Pancreas (tissue), 10 donors: ENCODE data around the gene PALM. TPM values are rescaled to one million over a fixed set of nuclear protein-coding genes. Genes with fewer than 3 reads are reported as not detected.

Experiments used
- ATAC-seq, 4 donors: fragments of 200-7000 bp; cut with Tn5 transposase; one replicate each; pipeline versions ENCODE4 v1.8.0 to v1.9.1; 2020; ENCODE audit warnings: mild to moderate bottlenecking in 4 of 4, moderate library complexity in 4 of 4
- DNase-seq, 6 donors: peaks; one replicate each; pipeline ENCODE4 v3.0.0-alpha.2; 2020
- FAIRE-seq: peaks from 2 replicates; lab custom pipeline; 2012; peaks lifted over from hg19 to GRCh38; lab: Jason Lieb, UNC
- H3K27ac ChIP-seq, 4 donors: fragments of 200-600 bp; sonication (generic); 1 replicate in 3 of 4; 2 replicates in 1 of 4; pipeline versions ENCODE4 v1.5.0 to v1.8.0; 2020
- H3K27me3 ChIP-seq, 4 donors: fragments of 200-600 bp; one replicate each; pipeline ENCODE4 v1.8.0; 2021
- H3K36me3 ChIP-seq, 3 donors: fragments of 200-600 bp; sonication (generic) in 1 of 3; one replicate each; pipeline versions ENCODE4 v1.5.0 to v1.8.0; 2020 to 2021
- H3K4me1 ChIP-seq, 3 donors: fragments of 200-600 bp; one replicate each; pipeline ENCODE4 v1.8.0; 2021
- H3K4me3 ChIP-seq, 4 donors: fragments of 200-600 bp; sonication (generic) in 2 of 4; one replicate each; pipeline versions ENCODE4 v1.5.0 to v1.8.0; 2020 to 2021
- H3K9me3 ChIP-seq, 4 donors: fragments of 200-600 bp; one replicate each; pipeline ENCODE4 v1.8.0; 2021
- CTCF ChIP-seq, 4 donors: fragments of 200-600 bp; sonication (generic) in 3 of 4; IDR thresholded peaks; one replicate each; pipeline versions ENCODE4 v1.5.0 to v1.8.0; 2021; ENCODE audit warnings: antibody characterized with exemption in 4 of 4
- WGBS, 2 donors: extraction: QIAGEN DNeasy Blood & Tissue Kit; methylation state at CpG; one replicate each; pipeline ENCODE4 v1.1.7; 2013; 5-methylcytosine and 5-hydroxymethylcytosine counted together
- intact Hi-C, 3 donors: fragments of 100-400 bp; cut with DNase I; formaldehyde crosslinking; loops; one replicate each; pipeline versions ENCODE4 v1.11.1 to v1.14.2; 2022
- polyA plus RNA-seq, 2 donors: library from polyadenylated mRNA; stranded (reverse); fragments of 200-250 nt; gene quantifications; one replicate each; pipeline ENCODE4 v1.2.3, GENCODE V29; 2013
- total RNA-seq, 6 donors: library from RNA; stranded (reverse); fragmentation: NEBNext Ultra II Directional in 4 of 6; extraction: Animal tissue kit (Norgen Biotek cat#: 25700) in 4 of 6; gene quantifications; one replicate each; pipeline versions ENCODE4 v1.2.1 to v1.2.4, GENCODE V29; 2021 to 2023
- donor health status: healthy with polysubstance abuse.
- donor health status: DM: no; HTN: no; CAD: no; lungs with moderate emphysema.
- donor health status: DM: no; HTN: no; CAD: no.
- donor health status: control.
- donor health status: control.
- donor health status: Bipolar disorder and iron deficiency.
- donor health status: DM: yes; HTN: yes; CAD: no.
- donor health status: DM: no; HTN: no; CAD: no.
- donor health status: DM: no; HTN: no; CAD: no.
- donor health status: DM: yes; HTN: yes; CAD: no.

The PALM gene
- total and polyA plus RNA-seq, 8 donors, result 3.5 to 12.6 (median 6.2) TPM

GRCh38 chr19:769616-770015 is 60.9 kb downstream of the PALM start:
- intact Hi-C loops, result loop anchor here in 2 of 3 donors (2.0 to 10.0 kb wide), 4 partner anchors 93 to 215 kb away; partner anchors contain the start of genes R3HDM4 (in 1 of the 2) and WDR18 (in 1 of the 2)
- Histone ChIP-seq H3K4me1 (no peaks in the 10 kb centered on the region), H3K9me3 (no peaks in the 10 kb centered on the region), H3K27ac (no peak overlapping the region), H3K4me3 (no peak overlapping the region), H3K27me3 (no peaks in the 10 kb centered on the region), H3K36me3 (no peaks in the 10 kb centered on the region)
- FAIRE-seq (no peak), DNase-seq (no peak), ATAC-seq (no peak)
- TF ChIP-seq CTCF (IDR thresholded peaks at IDR 0.05), result no peak
- 53 to 76% methylated on average over 6 of the region's 6 CpGs for WGBS, 2 donors

- TF ChIP-seq CTCF (IDR thresholded peaks at IDR 0.05), result no peak
- WGBS, 2 donors, result 60 to 68% methylated on average over 5 to 6 of the region's 6 CpGs
- intact Hi-C loops, result loop anchor here in 2 of 3 donors (2.0 to 5.0 kb wide), 3 partner anchors 91 to 149 kb away; partner anchors contain the start of gene R3HDM4 (in 1 of the 2)
- no peaks in the 10 kb centered on the region for H3K9me3 ChIP-seq
- no peak for FAIRE-seq
- DNase-seq, result peak in 2 of 6 donors; percentile 43 to 49
- no peaks in the 10 kb centered on the region for H3K36me3 ChIP-seq
- H3K27me3 ChIP-seq, result no peaks in the 10 kb centered on the region
- H3K27ac ChIP-seq, result no peak overlapping the region
- no peak for ATAC-seq
- H3K4me3 ChIP-seq, result no peak overlapping the region
- no peaks in the 10 kb centered on the region for H3K4me1 ChIP-seq
Measured at GRCh38 chr19:771332-771785, 62.6 kb downstream of the PALM start.

GRCh38 chr19:772063-772462 is 63.3 kb downstream of the PALM start:
- DNase-seq (peak in 1 of 6 donors; percentile 48), ATAC-seq (no peak), FAIRE-seq (no peak)
- TF ChIP-seq CTCF (IDR thresholded peaks at IDR 0.05), result no peak
- 89 to 91% methylated on average over 5 of the region's 5 CpGs for WGBS, 2 donors
- Histone ChIP-seq H3K4me3 (no peak overlapping the region), H3K36me3 (no peaks in the 10 kb centered on the region), H3K9me3 (no peaks in the 10 kb centered on the region), H3K27ac (no peak overlapping the region), H3K27me3 (no peaks in the 10 kb centered on the region), H3K4me1 (no peaks in the 10 kb centered on the region)
- intact Hi-C loops, result loop anchor here in 2 of 3 donors (5.0 kb wide), 2 partner anchors 90 to 140 kb away; partner anchors contain the start of gene R3HDM4 (in 1 of the 2)

- ATAC-seq (no peak), FAIRE-seq (no peak), DNase-seq (peak in 2 of 6 donors; percentile 30 to 62)
- Histone ChIP-seq H3K4me3 (no peak overlapping the region), H3K9me3 (no peaks in the 10 kb centered on the region), H3K4me1 (no peaks in the 10 kb centered on the region), H3K27ac (no peak overlapping the region), H3K36me3 (no peaks in the 10 kb centered on the region), H3K27me3 (no peaks in the 10 kb centered on the region)
- WGBS, 2 donors, result 82 to 84% methylated on average over 18 of the region's 18 CpGs
- no peak for TF ChIP-seq CTCF (IDR thresholded peaks at IDR 0.05)
- intact Hi-C loops, result loop anchor here in 2 of 3 donors (5.0 kb wide), 2 partner anchors 89 to 139 kb away; partner anchors contain the start of gene R3HDM4 (in 1 of the 2)
Measured at GRCh38 chr19:772730-773436, 64.1 kb downstream of the PALM start.

GRCh38 chr19:776549-776948 is 67.8 kb downstream of the PALM start:
- ATAC-seq (no peak), DNase-seq (peak in 1 of 6 donors; percentile 27), FAIRE-seq (no peak)
- TF ChIP-seq CTCF (IDR thresholded peaks at IDR 0.05), result no peak
- Histone ChIP-seq H3K27ac (no peak overlapping the region), H3K27me3 (no peaks in the 10 kb centered on the region), H3K4me1 (no peaks in the 10 kb centered on the region), H3K36me3 (no peaks in the 10 kb centered on the region), H3K9me3 (no peaks in the 10 kb centered on the region), H3K4me3 (no peak overlapping the region)
- intact Hi-C loops, result no loop called here
- 80 to 87% methylated on average over 18 of the region's 18 CpGs for WGBS, 2 donors
